Right atrium auricular region (tissue), 2 donors: ENCODE measurements around the gene TOR2A. TPM values are rescaled to one million over a fixed set of nuclear protein-coding genes. Genes with fewer than 3 reads are reported as not detected.
"Not testable (repeated sequence)": the region's sequence is repeated elsewhere in the genome, so short reads cannot be mapped to it uniquely, and the experiment has no call there.

Experiments used
- DNase-seq: peaks from one replicate; pipeline ENCODE4 v3.0.0-alpha.2; 2019; ENCODE audit warnings: low spot score
- H3K27ac ChIP-seq, 2 donors: fragments of 200-600 bp; sonication (generic); 1 replicate in 1 of 2; 2 replicates in 1 of 2; pipeline ENCODE4 v1.5.1; 2016 to 2019
- H3K27me3 ChIP-seq, 2 donors: fragments of 200-600 bp; sonication (generic); one replicate each; pipeline versions ENCODE4 v1.5.1 to v1.6.0; 2017 to 2019
- H3K36me3 ChIP-seq: fragments of 200-600 bp; sonication (generic); one replicate; pipeline ENCODE4 v1.5.1; 2016
- H3K4me1 ChIP-seq, 2 donors: fragments of 200-600 bp; sonication (generic); one replicate each; pipeline versions ENCODE4 v1.5.1 to v1.6.0; 2017 to 2019
- H3K4me3 ChIP-seq, 2 donors: fragments of 200-600 bp; sonication (generic); 1 replicate in 1 of 2; 2 replicates in 1 of 2; pipeline ENCODE4 v1.5.1; 2017 to 2019; ENCODE audit warnings: mild to moderate bottlenecking in 1 of 2, moderate library complexity in 1 of 2
- H3K9me3 ChIP-seq, 2 donors: fragments of 200-600 bp; sonication (generic); one replicate each; pipeline ENCODE4 v1.5.1; 2019
- total RNA-seq, 2 donors: library from RNA; depleted of rRNA; stranded (reverse); fragments of >200 nt; gene quantifications; one replicate each; pipeline ENCODE4 v1.1.0, GENCODE V29; 2016
- TF ChIP-seq, protein P1 (sequence below), 2 donors: fragments of 200-600 bp; sonication (generic); IDR thresholded peaks; one replicate each; pipeline ENCODE4 v1.5.1; 2019; ENCODE audit warnings: antibody characterized with exemption in 2 of 2

TOR2A gene
- total RNA-seq, result 1 to 10 TPM; 3.9 to 7.0 TPM

DNA sequence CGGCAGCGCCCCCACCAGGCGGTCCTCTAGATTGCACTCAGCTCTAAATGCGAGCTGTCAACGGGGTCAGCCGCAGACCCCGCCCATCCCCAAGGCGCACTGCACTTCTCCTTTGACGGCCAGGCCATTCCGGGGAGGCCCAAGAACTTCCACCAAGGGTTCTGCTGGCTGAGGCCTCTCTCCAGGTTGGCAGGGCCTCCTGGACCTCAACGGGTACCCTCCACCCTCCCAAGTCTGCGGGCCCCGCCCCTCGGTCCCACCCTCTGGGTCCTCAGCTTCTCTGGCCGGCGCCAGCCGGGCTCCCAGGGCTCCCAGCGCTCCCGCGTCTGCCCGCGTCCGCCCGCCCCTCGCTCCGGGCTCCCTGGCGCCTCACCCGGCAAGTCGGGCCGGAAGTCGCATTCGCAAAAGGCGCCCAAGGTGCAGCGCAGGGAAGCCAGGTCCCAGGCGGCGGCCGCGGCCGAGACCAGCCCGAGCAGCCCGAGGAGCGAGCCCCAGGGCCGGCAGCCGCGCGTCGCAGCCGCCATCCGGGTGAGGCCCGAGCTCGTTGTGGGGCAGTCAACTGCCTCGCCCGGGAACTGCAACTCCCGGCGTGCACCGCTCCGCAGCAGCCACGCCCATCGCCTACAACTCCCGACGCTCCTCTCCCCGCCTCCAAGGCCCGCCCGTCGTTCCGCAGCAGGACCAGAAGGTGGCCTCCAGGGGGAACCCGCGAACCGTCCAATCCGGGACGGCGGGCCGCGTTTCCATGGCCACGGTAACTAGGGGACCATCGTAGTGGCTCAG, at the start of gene TOR2A:
TSS of gene TOR2A (minus strand) at position 548 of the 783 bp plus-strand sequence. CDS start at position 524, 24 bp downstream.
- TF ChIP-seq, protein P1, sequence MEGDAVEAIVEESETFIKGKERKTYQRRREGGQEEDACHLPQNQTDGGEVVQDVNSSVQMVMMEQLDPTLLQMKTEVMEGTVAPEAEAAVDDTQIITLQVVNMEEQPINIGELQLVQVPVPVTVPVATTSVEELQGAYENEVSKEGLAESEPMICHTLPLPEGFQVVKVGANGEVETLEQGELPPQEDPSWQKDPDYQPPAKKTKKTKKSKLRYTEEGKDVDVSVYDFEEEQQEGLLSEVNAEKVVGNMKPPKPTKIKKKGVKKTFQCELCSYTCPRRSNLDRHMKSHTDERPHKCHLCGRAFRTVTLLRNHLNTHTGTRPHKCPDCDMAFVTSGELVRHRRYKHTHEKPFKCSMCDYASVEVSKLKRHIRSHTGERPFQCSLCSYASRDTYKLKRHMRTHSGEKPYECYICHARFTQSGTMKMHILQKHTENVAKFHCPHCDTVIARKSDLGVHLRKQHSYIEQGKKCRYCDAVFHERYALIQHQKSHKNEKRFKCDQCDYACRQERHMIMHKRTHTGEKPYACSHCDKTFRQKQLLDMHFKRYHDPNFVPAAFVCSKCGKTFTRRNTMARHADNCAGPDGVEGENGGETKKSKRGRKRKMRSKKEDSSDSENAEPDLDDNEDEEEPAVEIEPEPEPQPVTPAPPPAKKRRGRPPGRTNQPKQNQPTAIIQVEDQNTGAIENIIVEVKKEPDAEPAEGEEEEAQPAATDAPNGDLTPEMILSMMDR (IDR thresholded peaks at IDR 0.05), result peak; percentile 82 to 91
- peak; percentile 98 for DNase-seq
- Histone ChIP-seq H3K4me3 (peak within 1 kb of the TSS; percentile 64 to 87), H3K4me1 (peaks cover 0 to 17% of the 10 kb centered on the region in 2 donors), H3K36me3 (peaks cover 12% of the 10 kb centered on the region), H3K27ac (peak within 1 kb of the TSS; percentile 95 to 97), H3K9me3 (no peaks in the 10 kb centered on the region), H3K27me3 (no peaks in the 10 kb centered on the region)

DNA sequence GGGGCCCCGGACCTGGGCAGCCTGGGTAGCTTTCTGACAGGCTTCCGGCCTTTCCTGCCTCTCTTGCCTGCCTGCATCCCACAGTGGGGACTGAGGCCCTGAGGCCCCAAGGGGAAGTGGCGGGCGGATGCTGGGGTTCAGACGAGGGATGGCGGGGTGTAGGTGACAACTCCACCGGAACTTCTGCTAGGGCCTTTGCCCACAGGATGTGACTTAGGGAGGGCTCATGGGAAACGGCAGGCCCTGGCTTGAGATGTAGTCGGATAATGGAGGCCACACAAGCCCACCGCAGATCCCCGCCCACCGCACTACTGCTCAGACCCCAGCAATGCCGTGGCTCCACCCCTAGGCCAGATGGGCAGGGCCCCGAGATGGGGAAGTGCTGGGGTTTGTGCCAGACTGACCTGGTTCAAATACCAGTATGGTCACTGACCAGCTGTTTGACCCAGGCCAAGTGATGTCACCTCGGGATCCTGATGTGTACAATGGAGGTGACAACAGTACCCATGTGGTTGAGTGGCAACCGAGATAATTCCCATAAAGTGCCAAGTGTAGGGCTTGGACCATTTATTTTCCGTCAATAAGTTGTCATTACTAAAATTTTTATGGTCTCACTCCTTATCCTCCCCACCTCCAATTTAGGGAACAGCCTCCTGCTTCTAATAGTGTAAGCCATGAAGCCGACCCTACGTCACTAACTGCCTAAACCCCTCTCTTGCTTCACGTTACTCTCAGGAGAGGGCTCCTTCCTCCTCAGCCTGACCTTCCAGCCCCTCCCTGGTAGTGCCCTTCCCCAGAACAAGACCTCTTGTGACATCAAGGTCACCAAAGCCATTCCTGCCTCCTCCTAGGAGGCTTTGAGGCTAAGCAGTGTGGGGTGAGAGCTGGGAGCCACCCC, 48.3 kb upstream of the TOR2A start:
- no peak for DNase-seq
- Histone ChIP-seq H3K4me3 (no peak overlapping the region), H3K9me3 (no peaks in the 10 kb centered on the region), H3K27ac (peak overlapping the region; percentile 14 to 37), H3K4me1 (peaks cover 0 to 48% of the 10 kb centered on the region in 2 donors), H3K36me3 (peaks cover 13% of the 10 kb centered on the region), H3K27me3 (no peaks in the 10 kb centered on the region)
- TF ChIP-seq, protein P1 (IDR thresholded peaks at IDR 0.05), result no peak

DNA sequence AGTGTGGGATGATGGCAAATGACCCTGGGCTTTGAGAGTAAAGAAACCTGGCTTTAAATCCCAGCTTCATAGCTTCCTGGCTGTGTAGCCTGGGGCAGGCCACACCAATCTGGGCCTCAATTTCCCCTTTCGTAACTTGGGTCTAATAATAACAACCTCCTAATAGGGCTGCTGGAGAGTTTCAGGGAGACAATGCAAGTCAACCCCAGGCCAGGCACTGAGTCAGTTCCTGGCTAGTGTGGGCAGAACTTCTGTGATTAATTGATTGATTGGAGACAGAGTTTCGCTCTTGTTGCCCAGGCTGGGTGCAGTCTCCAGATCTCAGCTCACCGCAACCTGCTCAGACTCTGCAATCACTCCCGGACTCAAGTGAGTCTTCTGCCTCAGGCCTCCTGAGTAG, 46.7 kb upstream of the TOR2A start:
- Histone ChIP-seq H3K9me3 (no peaks in the 10 kb centered on the region), H3K36me3 (no peaks in the 10 kb centered on the region), H3K27ac (no peak overlapping the region), H3K4me1 (peaks cover 0 to 38% of the 10 kb centered on the region in 2 donors), H3K4me3 (no peak overlapping the region), H3K27me3 (no peaks in the 10 kb centered on the region)
- no peak for DNase-seq
- TF ChIP-seq, protein P1 (IDR thresholded peaks at IDR 0.05), result no peak

DNA sequence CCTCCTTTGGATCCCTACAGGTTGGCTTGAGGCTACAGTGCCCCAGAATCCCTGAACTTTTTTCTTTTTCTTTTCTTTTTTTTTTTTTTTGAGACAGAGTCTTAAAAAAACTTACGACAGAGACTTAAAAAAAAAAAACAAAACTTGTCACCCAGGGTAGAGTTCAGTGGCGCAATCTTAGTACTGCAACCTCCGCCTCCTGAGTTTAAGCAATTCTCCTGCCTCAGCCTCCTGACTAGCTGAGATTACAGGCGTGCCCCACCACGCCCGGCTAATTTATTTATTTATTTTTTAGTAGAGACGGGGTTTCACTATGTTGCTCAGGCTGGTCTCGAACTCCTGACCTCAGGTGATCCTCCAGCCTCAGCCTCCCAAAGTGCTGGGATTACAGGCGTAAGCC, 45.8 kb upstream of the TOR2A start:
- not testable (repeated sequence) for H3K27ac ChIP-seq, H3K4me3 ChIP-seq, H3K27me3 ChIP-seq, H3K9me3 ChIP-seq, H3K36me3 ChIP-seq, DNase-seq
- peaks cover 0 to 35% of the 10 kb centered on the region in 2 donors for H3K4me1 ChIP-seq

DNA sequence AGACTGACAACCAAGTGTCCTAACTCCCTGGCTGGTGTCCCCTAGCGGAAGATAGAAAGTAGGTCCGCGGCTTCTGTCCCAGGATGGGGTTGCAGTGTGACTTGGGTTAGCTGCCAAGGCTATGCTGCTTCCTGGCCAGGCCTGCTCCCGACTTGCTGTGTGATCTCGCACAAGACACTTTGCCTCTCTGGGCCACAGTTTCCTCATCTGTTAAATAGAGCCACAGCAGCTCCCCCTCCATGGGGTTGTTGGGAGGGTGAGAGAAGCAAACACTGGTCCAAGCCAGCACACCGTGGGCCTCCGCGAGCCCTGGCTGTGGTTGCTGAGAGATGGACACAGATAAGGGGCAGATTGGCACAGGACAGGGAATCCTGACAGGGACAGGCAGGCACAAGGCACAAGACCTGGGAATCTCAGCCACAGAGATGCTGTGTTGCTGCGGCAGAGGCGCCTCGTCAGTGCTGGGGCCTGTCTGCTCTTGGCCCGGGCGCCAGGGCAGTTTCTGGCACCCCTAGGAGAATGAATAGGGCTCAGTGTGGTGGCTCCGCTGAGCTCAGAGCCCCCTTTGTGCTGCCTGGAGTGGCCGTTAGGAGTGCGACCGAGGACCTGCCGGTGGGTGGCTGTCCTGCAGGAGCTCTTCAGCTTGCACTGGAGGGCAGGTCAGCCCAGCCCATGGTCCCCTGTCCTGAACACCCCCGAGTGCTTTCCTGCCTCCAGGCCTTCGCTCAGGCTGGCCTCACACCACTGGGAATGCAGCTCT, 45.2 kb upstream of the TOR2A start:
- TF ChIP-seq, protein P1 (IDR thresholded peaks at IDR 0.05), result no peak
- no peak overlapping the region for H3K27ac ChIP-seq
- no peaks in the 10 kb centered on the region for H3K9me3 ChIP-seq
- H3K4me1 ChIP-seq, result peaks cover 0 to 35% of the 10 kb centered on the region in 2 donors
- H3K4me3 ChIP-seq, result no peak overlapping the region
- H3K27me3 ChIP-seq, result no peaks in the 10 kb centered on the region
- no peaks in the 10 kb centered on the region for H3K36me3 ChIP-seq
- no peak for DNase-seq
